HG02943 (cell line): ENCODE data around the gene RNF103.
"Not testable (repeated sequence)": the region's sequence is repeated elsewhere in the genome, so short reads cannot be mapped to it uniquely, and the experiment has no call there.

Experiments
- ATAC-seq: cut with Tn5 transposase; IDR thresholded peaks from one replicate; pipeline ENCODE4 v1.9.1; 2021; ENCODE audit warnings: mild to moderate bottlenecking, low read depth, moderate library complexity; ENCODE audit not compliant: unreplicated experiment

RNF103 gene

GRCh38 chr2:86627550-86627949 is 3.9 kb upstream of the RNF103 start:
- no peak for ATAC-seq

DNA sequence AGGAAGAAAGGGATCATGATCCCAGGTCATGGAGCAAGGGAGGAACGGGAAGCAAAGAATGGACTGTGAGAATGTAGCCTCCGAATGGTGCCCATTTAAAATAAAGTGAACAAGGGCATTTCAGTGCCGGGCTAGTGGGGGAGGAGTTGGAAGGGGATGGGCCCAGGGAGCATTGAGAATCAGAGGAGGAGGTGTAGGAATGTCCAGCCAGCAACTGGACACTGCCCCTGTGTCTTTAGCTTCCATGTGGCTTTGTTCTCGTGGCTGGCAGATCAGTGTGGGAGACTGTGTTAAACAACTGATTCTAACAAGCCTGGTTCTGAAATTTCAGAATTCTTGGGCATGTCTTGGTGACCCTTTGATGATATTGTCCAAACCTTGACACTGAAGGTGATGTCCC is 1.4 kb upstream of the RNF103 start:
- no peak for ATAC-seq

- no peak for ATAC-seq
These were observed 542 bp upstream of the RNF103 start for GRCh38 chr2:86624267-86624547.

DNA sequence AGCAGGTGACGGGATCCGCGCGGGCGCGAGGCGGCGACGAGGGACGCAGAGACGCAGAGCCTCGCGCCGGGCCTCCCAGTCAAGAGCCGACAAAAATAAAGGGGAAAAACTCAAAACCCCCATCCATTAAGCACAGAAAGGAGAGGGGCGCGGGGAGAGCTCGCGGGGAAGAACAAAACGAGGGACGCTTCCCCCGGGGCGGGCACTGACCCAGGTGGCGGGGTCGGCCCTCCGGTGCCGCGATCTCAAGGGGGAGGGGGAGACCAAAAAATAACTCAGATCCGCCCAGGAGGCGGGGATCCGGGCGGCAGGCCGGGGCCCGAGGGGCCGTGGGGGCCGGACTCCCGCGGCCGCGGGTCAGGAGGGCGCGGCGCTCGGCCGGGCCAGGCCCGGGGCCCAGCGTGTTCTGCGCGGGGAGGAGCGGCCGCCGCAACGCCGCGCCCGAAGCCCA is 597 bp downstream of the RNF103 start:
- ATAC-seq, result peak; percentile 54

DNA sequence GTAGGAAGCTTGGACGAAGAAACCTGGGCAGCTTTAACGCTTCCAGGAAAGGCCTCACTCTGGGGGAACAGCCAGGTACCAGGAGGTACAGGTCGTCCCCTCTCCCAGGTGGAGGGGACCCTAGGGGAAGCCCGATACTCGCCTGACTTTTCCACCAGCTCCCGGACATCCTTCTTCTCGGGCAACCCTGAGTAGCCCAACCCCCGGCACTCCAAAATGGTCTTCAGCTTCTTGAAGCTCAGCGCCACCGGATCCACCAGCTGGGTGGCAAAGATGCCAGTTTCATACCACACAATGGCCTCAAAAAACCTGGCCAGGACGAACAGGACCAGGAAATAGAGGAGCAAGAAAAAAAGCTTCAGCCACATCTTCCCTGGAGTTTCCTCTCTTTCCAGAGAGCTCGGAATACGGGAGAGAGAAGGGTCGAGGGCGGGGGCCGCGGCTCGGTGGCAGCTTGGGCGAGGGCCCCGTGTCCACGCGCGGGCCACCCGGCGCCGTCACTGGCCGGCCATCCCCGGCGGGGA is 1.1 kb downstream of the RNF103 start:
- no peak for ATAC-seq

- no peak for ATAC-seq
These were observed 2.3 kb downstream of the RNF103 start for GRCh38 chr2:86621280-86621943.

DNA sequence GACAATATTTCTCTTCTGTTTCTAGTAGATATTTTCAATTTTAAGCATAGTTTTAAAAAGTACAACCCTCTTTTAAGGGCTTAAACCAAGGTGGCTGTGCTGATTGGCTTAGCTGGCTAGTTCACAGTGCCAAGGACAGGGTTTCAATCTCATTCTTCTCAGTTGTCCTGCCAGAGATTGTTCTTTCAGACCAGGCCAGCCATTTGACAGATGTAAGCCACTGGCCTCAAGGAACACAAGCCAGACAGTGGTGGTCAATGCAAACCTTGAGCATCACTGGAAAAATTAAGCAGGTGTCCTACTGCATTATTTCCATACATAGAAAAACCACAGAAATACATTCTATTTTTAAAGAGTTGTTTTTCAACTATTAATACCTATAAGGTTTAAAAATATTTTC is 5.9 kb downstream of the RNF103 start:
- no peak for ATAC-seq

- no peak for ATAC-seq
These were observed 6.5 kb downstream of the RNF103 start for GRCh38 chr2:86617153-86617552.

- ATAC-seq, result no peak
These were observed 7.2 kb downstream of the RNF103 start for GRCh38 chr2:86616502-86616901.

DNA sequence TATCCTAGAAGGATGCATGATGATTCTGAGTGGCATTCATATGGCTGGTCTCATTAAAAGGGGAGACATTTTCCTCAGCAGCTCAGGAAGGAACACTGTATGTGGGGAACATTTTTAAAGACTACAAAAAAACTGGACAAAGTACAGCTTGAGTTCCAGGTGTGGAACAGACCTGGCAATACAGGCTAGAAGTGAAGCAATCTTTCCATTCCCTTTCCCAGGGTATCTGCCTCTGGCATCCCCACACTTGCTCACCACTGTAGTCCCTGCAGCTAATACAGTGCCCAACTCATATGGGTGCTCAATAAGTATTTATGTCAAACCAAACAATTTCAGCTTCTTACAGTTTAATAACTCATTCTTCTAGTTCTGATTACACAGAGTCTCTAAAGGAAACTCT is 8.1 kb downstream of the RNF103 start:
- no peak for ATAC-seq

DNA sequence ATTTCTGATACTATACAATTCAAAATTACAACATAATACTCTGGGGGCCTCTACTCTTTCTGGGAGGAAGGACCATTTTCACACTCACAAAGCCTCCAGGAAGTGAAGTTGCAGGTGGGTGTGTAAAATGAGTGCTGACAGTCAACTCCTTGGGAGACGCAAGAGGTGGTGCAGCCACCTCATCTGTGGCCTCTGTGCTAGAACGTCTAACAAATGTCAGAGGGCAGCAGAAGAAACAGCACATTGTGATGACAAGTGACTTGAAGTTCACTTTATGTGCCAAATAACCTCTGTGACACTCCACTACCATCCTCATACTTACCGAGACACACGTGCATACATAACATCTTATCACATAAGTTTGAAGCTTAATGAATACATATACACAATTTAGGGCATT is 10.2 kb downstream of the RNF103 start:
- no peak for ATAC-seq

- ATAC-seq, result no peak
These were observed 12.8 kb downstream of the RNF103 start for GRCh38 chr2:86610871-86611270.

- no peak for ATAC-seq
These were observed 14.7 kb downstream of the RNF103 start for GRCh38 chr2:86608832-86609410.

DNA sequence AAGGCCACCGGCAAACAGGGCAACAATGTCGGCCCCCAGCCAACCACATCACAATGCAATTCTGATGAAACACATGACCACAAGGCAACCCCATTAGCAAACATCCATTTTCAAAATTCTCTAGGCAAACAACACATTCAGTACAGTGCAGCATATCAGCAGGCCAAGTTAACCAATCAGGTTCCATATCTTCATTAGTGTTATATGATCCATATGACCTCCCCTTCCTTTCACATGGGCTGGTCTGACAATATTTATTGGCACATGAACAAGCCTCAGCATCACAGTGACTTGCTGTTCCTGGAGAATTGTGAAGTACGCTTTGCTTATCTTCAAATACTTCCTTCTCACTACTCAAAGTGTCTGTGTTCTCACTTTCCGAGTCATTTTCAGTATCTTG is 19.8 kb downstream of the RNF103 start:
- no peak for ATAC-seq

DNA sequence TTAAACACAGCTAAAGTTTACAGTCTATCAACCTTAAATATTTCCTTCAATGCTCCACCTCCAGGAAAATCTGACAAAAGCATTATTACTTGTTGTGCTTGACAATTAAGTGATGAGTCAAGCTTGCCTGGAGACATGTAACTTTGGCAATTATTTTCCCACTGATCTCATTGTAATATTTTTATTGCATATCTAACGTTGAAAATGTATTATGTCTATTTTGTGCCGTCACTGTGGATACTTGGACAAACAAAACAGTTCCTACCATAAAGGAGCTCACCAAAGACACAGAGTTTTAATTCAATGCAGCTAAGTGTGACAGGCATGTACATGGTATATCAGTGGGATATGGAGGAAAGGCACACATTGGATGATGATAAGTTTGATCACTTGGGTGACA is 24.7 kb downstream of the RNF103 start:
- ATAC-seq, result no peak

DNA sequence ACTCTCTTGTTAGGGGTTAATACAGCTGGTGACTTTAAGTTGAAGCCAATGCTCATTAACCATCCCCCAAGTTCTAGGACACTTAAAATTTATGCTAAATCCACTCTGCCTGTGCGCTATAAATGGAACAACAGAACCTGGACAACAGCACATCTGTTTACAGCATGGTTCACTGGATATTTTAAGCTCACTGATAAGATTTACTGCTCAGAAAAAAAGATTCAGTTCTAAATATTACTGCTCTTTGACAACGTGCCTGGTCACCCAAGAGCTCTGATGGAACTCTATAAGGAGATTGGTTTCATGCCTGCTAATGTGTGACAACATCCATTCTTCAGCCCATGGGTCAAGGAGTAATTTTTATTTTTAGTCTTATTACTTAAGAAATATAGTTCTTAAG is 27.5 kb downstream of the RNF103 start:
- ATAC-seq, result no peak

- ATAC-seq, result no peak
These were observed 30.4 kb downstream of the RNF103 start for GRCh38 chr2:86593266-86593665.

DNA sequence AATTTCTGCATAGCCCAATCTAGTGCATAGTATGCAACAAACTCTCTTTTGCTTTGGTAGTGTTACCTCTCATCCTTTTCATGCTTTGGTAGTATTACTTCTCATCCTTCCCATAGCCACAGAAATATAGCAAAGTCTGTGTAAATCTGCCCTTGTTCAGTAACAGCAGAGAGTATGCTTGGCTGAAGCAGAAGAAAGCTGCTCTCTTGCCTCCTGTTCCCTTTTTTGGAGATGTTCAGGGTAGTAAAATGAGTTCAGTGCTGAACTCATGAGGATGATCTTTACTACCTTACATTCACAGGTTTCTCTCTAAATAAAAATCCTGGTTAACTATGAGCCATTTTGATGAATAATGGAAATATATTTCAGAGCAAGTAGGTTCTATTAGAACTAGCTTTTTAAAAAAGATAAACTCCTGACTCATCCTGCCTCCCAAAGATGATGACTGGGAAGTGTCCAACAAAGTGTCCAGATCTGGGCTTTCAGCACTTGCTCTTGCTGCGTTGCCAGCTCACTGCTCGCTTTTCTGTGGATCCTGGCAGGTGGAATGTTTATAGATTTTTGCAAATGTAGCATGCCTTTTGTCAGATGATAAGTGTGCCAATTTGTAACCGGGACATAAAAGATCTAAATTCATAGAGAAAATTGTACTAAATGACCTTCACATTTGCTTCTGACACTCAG is 31.0 kb downstream of the RNF103 start:
- no peak for ATAC-seq

DNA sequence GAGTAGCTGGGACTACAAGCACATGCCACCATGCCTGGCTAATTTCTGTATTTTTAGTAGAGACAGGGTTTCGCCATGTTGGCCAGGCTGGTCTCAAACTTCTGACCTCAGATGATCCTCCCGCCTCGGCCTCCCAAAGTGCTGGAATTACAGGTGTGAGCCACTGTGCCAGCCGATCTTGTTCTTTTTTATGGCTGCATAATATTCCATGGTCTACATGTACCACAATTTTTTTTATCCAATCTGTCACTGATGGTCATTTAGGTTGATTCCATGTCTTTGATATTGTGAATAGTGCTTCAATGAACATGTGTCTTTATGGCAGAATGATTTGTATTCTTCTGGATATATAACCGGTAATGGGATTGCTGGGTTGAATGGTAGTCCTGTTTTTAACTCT is 34.0 kb downstream of the RNF103 start:
- not testable (repeated sequence) for ATAC-seq

GRCh38 chr2:86584151-86584913 is 39.3 kb downstream of the RNF103 start:
- no peak for ATAC-seq

- no peak for ATAC-seq
These were observed 43.1 kb downstream of the RNF103 start for GRCh38 chr2:86580560-86580959.
